GM12878 (cell line): Measurements from ENCODE around the gene CCDC88A.

ENCODE experiments used
- BACH1 ChIP-seq: fragments of 450-650 bp; IDR thresholded peaks from 2 replicates; pipeline ENCODE4 v1.6.1; 2017; ENCODE audit warnings: mild to moderate bottlenecking, borderline replicate concordance
- CTCF ChIP-seq, 3 experiments: IDR thresholded peaks in 2 of 3; conservative IDR thresholded peaks in 1 of 3; 2 replicates each; pipeline ENCODE4 v1.5.1; 2011; ENCODE audit warnings: low read depth in 3 of 3, low read length in 3 of 3, mild to moderate bottlenecking in 3 of 3, control low read depth in 2 of 3, moderate library complexity in 2 of 3, inconsistent platforms in 1 of 3, mixed read lengths in 1 of 3; ENCODE audit not compliant: control insufficient read depth in 2 of 3, insufficient read depth in 1 of 3; ENCODE audit errors: extremely low read depth in 1 of 3
- EZH2 ChIP-seq: IDR thresholded peaks from 2 replicates; pipeline ENCODE4 v1.6.1; 2012; ENCODE audit warnings: low read depth, mild to moderate bottlenecking, control low read depth, inconsistent platforms, low read length, borderline replicate concordance; ENCODE audit not compliant: control insufficient read depth
- HCFC1 ChIP-seq: fragments of 150-350 bp; IDR thresholded peaks from 2 replicates; pipeline ENCODE4 v1.6.1; 2014; ENCODE audit warnings: low read length
- MXI1 ChIP-seq: fragments of 150-350 bp; IDR thresholded peaks from 2 replicates; pipeline ENCODE4 v1.6.1; 2011; ENCODE audit warnings: low read depth, mild to moderate bottlenecking, inconsistent platforms, low read length, improper control_type of control experiment
- RFX5 ChIP-seq: IDR thresholded peaks from 2 replicates; pipeline ENCODE4 v1.6.1; 2011; ENCODE audit warnings: low read depth, low read length, improper control_type of control experiment

- TF ChIP-seq BACH1 (no peak), MXI1 (no peak), RFX5 (no peak), CTCF (IDR thresholded peaks at IDR 0.05 in 2 of 3, conservative IDR thresholded peaks at IDR 0.05 in 1 of 3; ENCODE audit: control insufficient read depth in 2 of 3, extremely low read depth in 1 of 3, insufficient read depth in 1 of 3, low read depth in 3 of 3, low read length in 3 of 3) (no peak), EZH2 (no peak), HCFC1 (no peak)
Measured at GRCh38 chr2:55420439-55420725, 726 bp upstream of the CCDC88A start.
